Right lobe of liver (tissue), 4 donors: ENCODE measurements around the gene MRPS6.

ENCODE experiments used
- POLR2A ChIP-seq: fragments of 450-650 bp; IDR thresholded peaks from one replicate; pipeline ENCODE4 v1.6.1; 2017; ENCODE audit warnings: antibody characterized with exemption, mild to moderate bottlenecking
- TF ChIP-seq, protein P1 (sequence below), 4 donors: fragments of 200-600 bp in 3 of 4; fragments of 450-650 bp in 1 of 4; IDR thresholded peaks; one replicate each; pipeline versions ENCODE4 v1.5.1 to v1.8.0; 2016 to 2022; ENCODE audit warnings: antibody characterized with exemption in 4 of 4, mild to moderate bottlenecking in 2 of 4
- donor health status: DM: no; HTN: no; CAD: no.
- donor health status: DM: no; HTN: no; CAD: no.
- donor health status: DM: no; HTN: yes; CAD: no.

GRCh38 chr21:34037009-34037795, 36.2 kb upstream of the MRPS6 start:
- TF ChIP-seq, protein P1, sequence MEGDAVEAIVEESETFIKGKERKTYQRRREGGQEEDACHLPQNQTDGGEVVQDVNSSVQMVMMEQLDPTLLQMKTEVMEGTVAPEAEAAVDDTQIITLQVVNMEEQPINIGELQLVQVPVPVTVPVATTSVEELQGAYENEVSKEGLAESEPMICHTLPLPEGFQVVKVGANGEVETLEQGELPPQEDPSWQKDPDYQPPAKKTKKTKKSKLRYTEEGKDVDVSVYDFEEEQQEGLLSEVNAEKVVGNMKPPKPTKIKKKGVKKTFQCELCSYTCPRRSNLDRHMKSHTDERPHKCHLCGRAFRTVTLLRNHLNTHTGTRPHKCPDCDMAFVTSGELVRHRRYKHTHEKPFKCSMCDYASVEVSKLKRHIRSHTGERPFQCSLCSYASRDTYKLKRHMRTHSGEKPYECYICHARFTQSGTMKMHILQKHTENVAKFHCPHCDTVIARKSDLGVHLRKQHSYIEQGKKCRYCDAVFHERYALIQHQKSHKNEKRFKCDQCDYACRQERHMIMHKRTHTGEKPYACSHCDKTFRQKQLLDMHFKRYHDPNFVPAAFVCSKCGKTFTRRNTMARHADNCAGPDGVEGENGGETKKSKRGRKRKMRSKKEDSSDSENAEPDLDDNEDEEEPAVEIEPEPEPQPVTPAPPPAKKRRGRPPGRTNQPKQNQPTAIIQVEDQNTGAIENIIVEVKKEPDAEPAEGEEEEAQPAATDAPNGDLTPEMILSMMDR (IDR thresholded peaks at IDR 0.05), result no peak
- no peak for TF ChIP-seq POLR2A
